ENCODE results near the gene CNNM4.

DNA sequence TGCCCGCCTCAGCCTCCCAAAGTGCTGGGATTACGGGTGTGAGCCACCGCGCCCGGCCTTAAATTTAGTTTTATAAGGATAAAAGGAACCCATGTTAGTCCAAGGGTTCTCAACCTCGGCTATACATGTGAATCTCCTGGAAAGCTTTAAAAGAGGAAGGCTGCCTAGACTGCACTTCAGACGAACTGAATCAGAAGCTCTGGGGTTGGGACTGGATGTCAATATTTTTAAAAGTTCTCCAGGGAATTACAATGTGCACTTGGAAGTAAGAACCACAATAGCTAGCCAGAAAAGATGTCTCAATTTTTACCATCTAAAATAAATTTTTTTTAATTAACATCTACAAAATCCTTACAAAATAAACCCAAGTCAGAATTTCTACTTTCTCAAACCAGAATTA is 31.0 kb upstream of the CNNM4 start:
- TF ChIP-seq POLR2AphosphoS5 (IDR thresholded peaks at IDR 0.05) = no peak
- no peak for TF ChIP-seq POLR2A (IDR thresholded peaks at IDR 0.05)
- TF ChIP-seq, protein P1, sequence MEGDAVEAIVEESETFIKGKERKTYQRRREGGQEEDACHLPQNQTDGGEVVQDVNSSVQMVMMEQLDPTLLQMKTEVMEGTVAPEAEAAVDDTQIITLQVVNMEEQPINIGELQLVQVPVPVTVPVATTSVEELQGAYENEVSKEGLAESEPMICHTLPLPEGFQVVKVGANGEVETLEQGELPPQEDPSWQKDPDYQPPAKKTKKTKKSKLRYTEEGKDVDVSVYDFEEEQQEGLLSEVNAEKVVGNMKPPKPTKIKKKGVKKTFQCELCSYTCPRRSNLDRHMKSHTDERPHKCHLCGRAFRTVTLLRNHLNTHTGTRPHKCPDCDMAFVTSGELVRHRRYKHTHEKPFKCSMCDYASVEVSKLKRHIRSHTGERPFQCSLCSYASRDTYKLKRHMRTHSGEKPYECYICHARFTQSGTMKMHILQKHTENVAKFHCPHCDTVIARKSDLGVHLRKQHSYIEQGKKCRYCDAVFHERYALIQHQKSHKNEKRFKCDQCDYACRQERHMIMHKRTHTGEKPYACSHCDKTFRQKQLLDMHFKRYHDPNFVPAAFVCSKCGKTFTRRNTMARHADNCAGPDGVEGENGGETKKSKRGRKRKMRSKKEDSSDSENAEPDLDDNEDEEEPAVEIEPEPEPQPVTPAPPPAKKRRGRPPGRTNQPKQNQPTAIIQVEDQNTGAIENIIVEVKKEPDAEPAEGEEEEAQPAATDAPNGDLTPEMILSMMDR (IDR thresholded peaks at IDR 0.05) = no peak
- no peak for TF ChIP-seq EP300 (IDR thresholded peaks at IDR 0.05)

All from sigmoid colon (tissue), 4 donors.